Gastroesophageal sphincter (tissue), 4 donors: ENCODE measurements around the gene ACTN1. TPM values are rescaled to one million over a fixed set of nuclear protein-coding genes. Genes with fewer than 3 reads are reported as not detected.

Source experiments
- ATAC-seq: fragments of 150-250 bp; one replicate; pipeline ENCODE4 v1.9.1; 2016; ENCODE audit warnings: mild to moderate bottlenecking, moderate library complexity
- H3K27ac ChIP-seq, 4 donors: fragments of 200-600 bp; sonication (generic) in 3 of 4; 1 replicate in 3 of 4; 2 replicates in 1 of 4; pipeline ENCODE4 v1.5.1; 2016 to 2019
- H3K27me3 ChIP-seq: fragments of 200-600 bp; sonication (generic); one replicate; pipeline ENCODE4 v1.5.1; 2019
- H3K36me3 ChIP-seq, 2 donors: fragments of 200-600 bp; sonication (generic); one replicate each; pipeline ENCODE4 v1.5.1; 2019; ENCODE audit warnings: control low read depth in 1 of 2
- H3K4me1 ChIP-seq, 3 donors: fragments of 200-600 bp; sonication (generic); 1 replicate in 2 of 3; 2 replicates in 1 of 3; pipeline ENCODE4 v1.5.1; 2016 to 2019; ENCODE audit warnings: control low read depth in 2 of 3
- H3K4me3 ChIP-seq, 2 donors: fragments of 200-600 bp; sonication (generic); one replicate each; pipeline ENCODE4 v1.5.1; 2019; ENCODE audit warnings: mild to moderate bottlenecking in 1 of 2, moderate library complexity in 1 of 2
- H3K9me3 ChIP-seq, 3 donors: fragments of 200-600 bp; sonication (generic); one replicate each; pipeline ENCODE4 v1.5.1; 2017 to 2019; ENCODE audit warnings: control low read depth in 2 of 3
- CTCF ChIP-seq, 4 experiments: fragments of 200-600 bp in 2 of 4; fragments of 450-650 bp in 2 of 4; sonication (generic) in 1 of 4; IDR thresholded peaks; one replicate each; pipeline ENCODE4 v1.5.1; 2017 to 2019; ENCODE audit warnings: antibody characterized with exemption in 4 of 4, mild to moderate bottlenecking in 2 of 4, moderate library complexity in 2 of 4
- EP300 ChIP-seq: sonication (generic); formaldehyde crosslinking; IDR thresholded peaks from one replicate; pipeline ENCODE4 v1.6.1; 2017; ENCODE audit warnings: antibody characterized with exemption, mild to moderate bottlenecking
- POLR2A ChIP-seq, 2 donors: fragments of 450-650 bp; IDR thresholded peaks; one replicate each; pipeline ENCODE4 v1.6.1; 2017; ENCODE audit warnings: antibody characterized with exemption in 2 of 2, mild to moderate bottlenecking in 2 of 2, moderate library complexity in 1 of 2
- POLR2AphosphoS5 ChIP-seq: sonication (generic); formaldehyde crosslinking; IDR thresholded peaks from one replicate; pipeline ENCODE4 v1.6.1; 2017; ENCODE audit warnings: antibody characterized with exemption
- WGBS, 2 donors: methylation state at CpG; one replicate each; pipeline ENCODE4 v1.1.5; 2018; ENCODE audit warnings: low coverage in 1 of 2; 5-methylcytosine and 5-hydroxymethylcytosine counted together
- total RNA-seq, 4 donors: library from RNA; depleted of rRNA; stranded (reverse); fragments of >200 nt; gene quantifications; one replicate each; pipeline ENCODE4 v1.1.0, GENCODE V29; 2016

ACTN1 gene
- total RNA-seq, 4 donors from 2014 or later: 776 to 1,910 (median 969) TPM

- ATAC-seq: peak; percentile 84
- Histone ChIP-seq H3K4me1 (peaks cover 0 to 42% (median 8%) of the 10 kb centered on the region in 3 donors), H3K27ac (peak overlapping the region; percentile 0 to 72 (median 36)), H3K36me3 (no peaks in the 10 kb centered on the region), H3K9me3 (peaks cover 0 to under 1% (median 0%) of the 10 kb centered on the region in 3 donors), H3K4me3 (peak overlapping the region in 1 of 2 donors; percentile 30), H3K27me3 (no peaks in the 10 kb centered on the region)
- WGBS, 2 donors: 11 to 20% methylated on average over 15 to 17 of the region's 19 CpGs
- TF ChIP-seq POLR2AphosphoS5: peak; percentile 23
- TF ChIP-seq CTCF (IDR thresholded peaks at IDR 0.05): peak; percentile 81 to 93 (median 88)
- no peak for TF ChIP-seq POLR2A (IDR thresholded peaks at IDR 0.05)
These were observed 135.5 kb downstream of the ACTN1 start for GRCh38 chr14:68843471-68844209.

GRCh38 chr14:68842298-68842697 lies 136.8 kb downstream of the ACTN1 start:
- no peaks in the 10 kb centered on the region for H3K27me3 ChIP-seq
- no peak overlapping the region for H3K4me3 ChIP-seq
- no peak for ATAC-seq
- TF ChIP-seq CTCF (IDR thresholded peaks at IDR 0.05) (no peak), POLR2AphosphoS5 (peak; percentile 28)
- 23 to 52% methylated on average over 2 to 5 of the region's 5 CpGs for whole genome bisulfite sequencing, 2 donors
- H3K4me1 ChIP-seq: peaks cover 0 to 42% (median 8%) of the 10 kb centered on the region in 3 donors
- H3K9me3 ChIP-seq: peaks cover 0 to 13% (median 0%) of the 10 kb centered on the region in 3 donors
- H3K27ac ChIP-seq: peak overlapping the region in 3 of 4 donors; percentile 67 to 75 (median 72)
- H3K36me3 ChIP-seq: no peaks in the 10 kb centered on the region

DNA sequence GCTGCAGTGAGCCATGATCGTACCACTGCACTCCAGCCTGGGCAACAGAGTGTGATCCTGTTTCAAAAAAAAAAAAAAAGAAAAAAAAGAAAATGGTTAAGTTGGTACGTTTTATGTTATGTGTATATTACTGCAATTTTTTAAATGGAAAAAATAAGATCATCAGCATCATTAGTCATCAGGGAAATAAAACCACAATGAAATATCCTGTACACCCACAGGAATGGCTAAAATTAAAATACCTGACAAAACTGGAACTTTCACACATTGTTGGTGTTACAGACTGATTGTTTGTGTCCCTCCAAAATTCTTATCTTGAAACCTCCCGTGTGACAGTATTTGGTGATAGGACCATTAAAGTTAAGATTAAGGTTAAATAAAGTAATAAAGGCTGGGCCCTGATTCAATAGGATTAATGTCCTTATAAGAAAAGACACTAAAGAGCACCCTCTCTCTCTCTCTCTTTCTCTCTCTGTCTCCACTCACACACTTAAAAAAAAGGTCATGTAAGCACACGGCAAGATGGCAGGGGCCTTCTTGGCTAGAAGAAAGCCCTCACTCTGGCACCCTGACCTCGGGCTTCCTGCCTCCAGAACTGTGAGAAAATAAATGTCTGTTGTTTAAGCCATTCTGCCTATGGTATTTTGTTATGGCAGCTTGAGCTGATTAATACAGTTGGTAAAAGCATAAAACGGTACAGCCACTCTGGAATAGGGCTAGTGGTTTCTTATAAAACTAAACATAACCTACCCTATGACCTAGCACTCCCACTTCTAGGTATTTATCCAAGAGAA lies 137.9 kb downstream of the ACTN1 start:
- Histone ChIP-seq H3K27ac (peak overlapping the region in 3 of 4 donors; percentile 59 to 75 (median 67)), H3K36me3 (no peaks in the 10 kb centered on the region), H3K27me3 (no peaks in the 10 kb centered on the region), H3K9me3 (peaks cover 0 to 22% (median 0%) of the 10 kb centered on the region in 3 donors), H3K4me1 (peaks cover 0 to 42% (median 8%) of the 10 kb centered on the region in 3 donors), H3K4me3 (no peak overlapping the region)
- ATAC-seq: peak; percentile 8
- TF ChIP-seq POLR2AphosphoS5 (peak; percentile 70), CTCF (IDR thresholded peaks at IDR 0.05) (no peak)
- whole genome bisulfite sequencing, 2 donors: 8 to 20% methylated on average over 5 to 6 of the region's 6 CpGs

DNA sequence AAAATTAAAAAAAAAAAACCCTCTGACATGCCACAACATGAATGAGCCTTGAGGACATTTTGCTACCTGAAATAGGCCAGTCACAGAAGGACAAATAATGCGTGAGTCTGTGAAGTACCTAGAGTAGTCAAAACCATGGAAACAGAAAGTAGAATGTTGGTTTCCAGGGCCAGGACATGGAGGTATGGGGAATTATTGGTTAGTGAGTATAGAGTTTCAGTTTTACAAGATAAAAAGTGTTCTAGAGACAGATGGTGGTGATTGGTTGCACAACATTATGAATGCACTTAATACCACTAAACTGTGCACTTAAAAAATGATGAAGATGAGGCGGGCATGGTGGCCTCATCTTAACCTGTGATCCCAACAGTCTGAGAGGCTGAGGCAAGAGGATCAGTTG lies 138.6 kb downstream of the ACTN1 start:
- 88 to 100% methylated on average over 1 to 2 of the region's 2 CpGs for WGBS, 2 donors

More for the DNA sequence above, 138.6 kb downstream of the ACTN1 start:
- ATAC-seq: no peak
- Histone ChIP-seq H3K27me3 (no peaks in the 10 kb centered on the region), H3K4me1 (peaks cover 0 to 42% (median 8%) of the 10 kb centered on the region in 3 donors), H3K36me3 (no peaks in the 10 kb centered on the region), H3K27ac (peak overlapping the region in 2 of 4 donors; percentile 11 to 67), H3K9me3 (peaks cover 0 to 28% (median 0%) of the 10 kb centered on the region in 3 donors), H3K4me3 (no peak overlapping the region)
- TF ChIP-seq POLR2A (IDR thresholded peaks at IDR 0.05) (no peak), CTCF (IDR thresholded peaks at IDR 0.05) (no peak), POLR2AphosphoS5 (no peak), EP300 (no peak)
